ENCODE results near the gene EIF4B. TPM values are rescaled to one million over a fixed set of nuclear protein-coding genes. Genes with fewer than 3 reads are reported as not detected.

The EIF4B gene
- total RNA-seq, 1 experiment from 2014 or later, result 713 TPM

DNA sequence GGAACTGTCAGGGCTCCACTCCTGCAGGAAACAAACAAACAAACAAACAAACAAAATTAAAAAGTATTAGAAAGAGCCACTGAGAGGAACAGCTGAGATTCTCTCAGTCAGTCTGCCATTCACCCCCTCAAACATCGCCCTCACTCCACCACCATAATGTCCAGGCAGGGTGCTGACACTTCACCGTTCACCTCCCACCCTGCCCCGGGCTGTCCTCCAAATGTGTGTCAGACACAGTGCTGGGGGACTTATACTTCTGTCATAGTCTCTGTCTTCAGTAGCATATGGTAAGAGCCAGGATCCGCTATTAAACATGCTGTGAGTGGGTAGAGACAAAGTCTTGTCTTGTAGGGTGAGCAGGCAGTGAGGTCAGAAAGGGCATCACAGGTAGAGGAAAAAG is 29.1 kb upstream of the EIF4B start:
- no CpG with 5 or more reads among the region's 4 CpGs for WGBS (ENCODE audit: extremely low coverage, insufficient read length, low lambda C conversion rate)
- no peak for DNase-seq
- no peak overlapping the region for H4K91ac ChIP-seq (ENCODE audit: insufficient read length, low read depth, low read length)
- H3K18ac ChIP-seq (ENCODE audit: insufficient read length, low read depth, low read length), result no peak overlapping the region
- Mint-ChIP-seq H3K36me3 (ENCODE audit: insufficient read depth in 1 of 3, low read depth in 3 of 3) (no peaks in the 10 kb centered on the region), H3K4me1 (peaks cover 28 to 40% of the 10 kb centered on the region in 2 experiments), H3K27me3 (ENCODE audit: low read depth) (peaks cover 27% of the 10 kb centered on the region), H3K9me3 (no peaks in the 10 kb centered on the region), H3K4me3 (no peak overlapping the region; a peak in 1 of 5 replicates), H3K27ac (peak overlapping the region in 1 of 3 experiments; percentile 45; a peak in 1 of 7 replicates)
- no peak overlapping the region for H3K56ac ChIP-seq (ENCODE audit: insufficient read length, low read depth, low read length)
- H3K79me1 ChIP-seq (ENCODE audit: insufficient read depth, low read depth, low read length, poor library complexity, severe bottlenecking), result no peaks in the 10 kb centered on the region
- H3K79me2 ChIP-seq (ENCODE audit: insufficient read depth, low read length), result no peaks in the 10 kb centered on the region
- no peak overlapping the region for H3T11ph ChIP-seq (ENCODE audit: low read length)
- H2AK5ac ChIP-seq (ENCODE audit: insufficient read length, low read length), result no peak overlapping the region
- H2BK15ac ChIP-seq (ENCODE audit: low read depth, low read length), result no peak overlapping the region
- no peaks in the 10 kb centered on the region; the same call in 1 of the 2 replicates for H3K4me1 ChIP-seq (ENCODE audit: insufficient read depth, low read length)
- no peaks in the 10 kb centered on the region for H3K23me2 ChIP-seq (ENCODE audit: insufficient read length, low read depth, low read length, poor library complexity, severe bottlenecking)
- no peak overlapping the region for H3K14ac ChIP-seq (ENCODE audit: insufficient read depth, low read length)
- no peak overlapping the region for H3K4me2 ChIP-seq (ENCODE audit: insufficient read depth, insufficient read length, low read length)
- H2BK12ac ChIP-seq (ENCODE audit: insufficient read length, low read depth, low read length), result no peak overlapping the region
- H4K8ac ChIP-seq (replicated peaks; ENCODE audit: insufficient read length, low read depth, low read length), result no peak overlapping the region
- H4K20me1 ChIP-seq (ENCODE audit: control insufficient read depth, insufficient read depth, insufficient read length), result no peaks in the 10 kb centered on the region
- no peaks in the 10 kb centered on the region for H3K9me3 ChIP-seq (ENCODE audit: control insufficient read depth, low read depth, low read length)
- no peak overlapping the region for H3K27ac ChIP-seq (ENCODE audit: insufficient read length, low read depth, low read length)
- H3K27me3 ChIP-seq (ENCODE audit: insufficient read depth, low read length), result no peaks in the 10 kb centered on the region
- no peak overlapping the region for H3K9ac ChIP-seq (ENCODE audit: extremely low read depth, insufficient read length, low read length)
- no peak overlapping the region for H2BK120ac ChIP-seq (ENCODE audit: low read depth, low read length, poor library complexity, severe bottlenecking)
- H3K23ac ChIP-seq (ENCODE audit: insufficient read length, low read depth, low read length), result no peak overlapping the region
- H3K4ac ChIP-seq (ENCODE audit: low read depth, low read length), result no peak overlapping the region
- H2BK5ac ChIP-seq (ENCODE audit: insufficient read length, low read length), result no peak overlapping the region
- TF ChIP-seq, protein P1, sequence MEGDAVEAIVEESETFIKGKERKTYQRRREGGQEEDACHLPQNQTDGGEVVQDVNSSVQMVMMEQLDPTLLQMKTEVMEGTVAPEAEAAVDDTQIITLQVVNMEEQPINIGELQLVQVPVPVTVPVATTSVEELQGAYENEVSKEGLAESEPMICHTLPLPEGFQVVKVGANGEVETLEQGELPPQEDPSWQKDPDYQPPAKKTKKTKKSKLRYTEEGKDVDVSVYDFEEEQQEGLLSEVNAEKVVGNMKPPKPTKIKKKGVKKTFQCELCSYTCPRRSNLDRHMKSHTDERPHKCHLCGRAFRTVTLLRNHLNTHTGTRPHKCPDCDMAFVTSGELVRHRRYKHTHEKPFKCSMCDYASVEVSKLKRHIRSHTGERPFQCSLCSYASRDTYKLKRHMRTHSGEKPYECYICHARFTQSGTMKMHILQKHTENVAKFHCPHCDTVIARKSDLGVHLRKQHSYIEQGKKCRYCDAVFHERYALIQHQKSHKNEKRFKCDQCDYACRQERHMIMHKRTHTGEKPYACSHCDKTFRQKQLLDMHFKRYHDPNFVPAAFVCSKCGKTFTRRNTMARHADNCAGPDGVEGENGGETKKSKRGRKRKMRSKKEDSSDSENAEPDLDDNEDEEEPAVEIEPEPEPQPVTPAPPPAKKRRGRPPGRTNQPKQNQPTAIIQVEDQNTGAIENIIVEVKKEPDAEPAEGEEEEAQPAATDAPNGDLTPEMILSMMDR (conservative IDR thresholded peaks at IDR 0.05), result no peak
- no peak overlapping the region for H2BK20ac ChIP-seq (ENCODE audit: low read depth, low read length, poor library complexity, severe bottlenecking)
- H4K5ac ChIP-seq (ENCODE audit: insufficient read length, low read depth, low read length), result no peak overlapping the region
- H2AFZ ChIP-seq (ENCODE audit: low read length), result no peak overlapping the region
